Duodenal mucosa (tissue), 2 donors: ENCODE results near the gene PPP4R2.

Source experiments
- H3K27ac ChIP-seq: one replicate; pipeline ENCODE4 v1.7.0; 2013; ENCODE audit warnings: low read depth, low read length
- H3K27me3 ChIP-seq, 2 donors: one replicate each; pipeline ENCODE4 v1.7.0; 2013; ENCODE audit warnings: low read length in 2 of 2, control low read depth in 1 of 2; ENCODE audit not compliant: insufficient read depth in 2 of 2, control insufficient read depth in 1 of 2
- H3K36me3 ChIP-seq, 2 donors: one replicate each; pipeline ENCODE4 v1.7.0; 2013; ENCODE audit warnings: low read length in 2 of 2, control low read depth in 1 of 2; ENCODE audit not compliant: insufficient read depth in 2 of 2, control insufficient read depth in 1 of 2
- H3K4me1 ChIP-seq, 2 donors: one replicate each; pipeline ENCODE4 v1.7.0; 2013; ENCODE audit warnings: low read length in 2 of 2, control low read depth in 1 of 2; ENCODE audit not compliant: insufficient read depth in 2 of 2, control insufficient read depth in 1 of 2
- H3K4me3 ChIP-seq, 2 donors: one replicate each; pipeline ENCODE4 v1.7.0; 2013; ENCODE audit warnings: low read length in 2 of 2, low read depth in 1 of 2
- H3K9ac ChIP-seq, 2 donors: one replicate each; pipeline ENCODE4 v1.7.0; 2013; ENCODE audit warnings: low read length in 2 of 2, low read depth in 1 of 2
- H3K9me3 ChIP-seq, 2 donors: one replicate each; pipeline ENCODE4 v1.7.0; 2013; ENCODE audit warnings: low read length in 2 of 2, control low read depth in 1 of 2; ENCODE audit not compliant: control insufficient read depth in 1 of 2

Gene PPP4R2

DNA sequence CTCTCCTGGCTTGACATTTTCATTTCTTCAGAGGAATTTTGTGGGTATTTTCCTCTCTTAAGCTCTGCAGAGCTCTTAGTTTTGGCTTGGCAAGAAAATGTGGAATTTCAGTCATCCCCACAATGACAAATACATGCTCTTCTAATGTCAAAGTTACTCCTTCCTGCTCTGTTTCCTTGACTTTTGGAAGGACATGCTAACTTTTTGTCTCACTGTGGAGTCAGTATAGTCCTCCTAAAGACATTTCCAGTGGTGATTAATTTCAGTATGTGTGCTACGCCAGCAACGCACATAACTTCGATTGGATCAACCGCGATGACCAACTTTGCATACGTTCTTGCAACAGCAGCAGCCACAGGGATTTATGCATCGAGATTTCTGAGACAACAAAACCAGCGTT, 78.2 kb downstream of the PPP4R2 start:
- Histone ChIP-seq H3K36me3 (no peaks in the 10 kb centered on the region), H3K9me3 (no peaks in the 10 kb centered on the region), H3K4me3 (no peak overlapping the region), H3K9ac (no peak overlapping the region), H3K4me1 (no peaks in the 10 kb centered on the region), H3K27ac (no peak overlapping the region), H3K27me3 (no peaks in the 10 kb centered on the region)

- Histone ChIP-seq H3K9ac (no peak overlapping the region), H3K27me3 (no peaks in the 10 kb centered on the region), H3K36me3 (no peaks in the 10 kb centered on the region), H3K27ac (no peak overlapping the region), H3K4me3 (no peak overlapping the region), H3K9me3 (no peaks in the 10 kb centered on the region), H3K4me1 (no peaks in the 10 kb centered on the region)
These were observed 83.8 kb downstream of the PPP4R2 start for GRCh38 chr3:73080216-73080966.

DNA sequence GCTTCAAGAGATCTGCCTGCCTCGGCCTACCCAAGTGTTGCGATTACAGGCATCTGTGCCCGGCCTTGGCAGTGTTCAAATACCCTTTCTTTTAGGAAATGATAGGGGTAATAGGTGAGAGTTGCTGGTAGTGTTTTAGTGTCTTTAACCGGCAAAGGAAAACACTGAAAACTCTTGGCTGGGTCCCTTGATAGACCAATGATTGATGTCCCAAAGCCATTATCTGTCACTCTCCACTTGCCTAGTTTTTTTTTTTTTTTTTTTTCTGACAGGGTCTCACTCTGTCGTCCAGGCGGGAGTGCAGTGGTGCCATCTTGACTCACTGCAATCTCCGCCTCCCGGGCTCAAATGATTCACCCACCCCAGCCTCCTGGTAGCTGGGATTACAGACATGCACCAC, 84.5 kb downstream of the PPP4R2 start:
- H3K4me3 ChIP-seq, result no peak overlapping the region
- no peaks in the 10 kb centered on the region for H3K4me1 ChIP-seq
- H3K9me3 ChIP-seq, result no peaks in the 10 kb centered on the region
- H3K27ac ChIP-seq, result no peak overlapping the region
- H3K27me3 ChIP-seq, result no peaks in the 10 kb centered on the region
- no peaks in the 10 kb centered on the region for H3K36me3 ChIP-seq
- no peak overlapping the region for H3K9ac ChIP-seq

DNA sequence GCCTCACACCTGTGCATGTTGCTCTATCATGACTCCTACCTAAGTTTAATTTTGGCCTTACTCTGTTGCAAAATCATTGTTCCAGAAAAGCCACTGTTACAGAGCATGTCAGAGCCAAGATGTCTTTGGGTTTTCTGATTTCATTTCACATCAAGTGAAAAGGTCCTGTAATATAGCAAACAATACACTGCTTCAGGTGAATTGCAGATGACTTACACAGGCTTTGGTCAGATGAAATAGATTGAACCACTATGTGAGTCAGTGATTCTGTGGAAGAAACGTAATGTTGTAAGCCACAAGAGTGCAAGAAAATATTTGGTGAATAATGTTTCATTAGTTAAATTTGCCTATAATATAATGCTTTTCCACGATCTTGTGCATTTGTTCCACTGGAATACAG, 87.6 kb downstream of the PPP4R2 start:
- Histone ChIP-seq H3K9ac (no peak overlapping the region), H3K4me3 (no peak overlapping the region), H3K27me3 (no peaks in the 10 kb centered on the region), H3K4me1 (no peaks in the 10 kb centered on the region), H3K27ac (no peak overlapping the region), H3K9me3 (no peaks in the 10 kb centered on the region), H3K36me3 (no peaks in the 10 kb centered on the region)

DNA sequence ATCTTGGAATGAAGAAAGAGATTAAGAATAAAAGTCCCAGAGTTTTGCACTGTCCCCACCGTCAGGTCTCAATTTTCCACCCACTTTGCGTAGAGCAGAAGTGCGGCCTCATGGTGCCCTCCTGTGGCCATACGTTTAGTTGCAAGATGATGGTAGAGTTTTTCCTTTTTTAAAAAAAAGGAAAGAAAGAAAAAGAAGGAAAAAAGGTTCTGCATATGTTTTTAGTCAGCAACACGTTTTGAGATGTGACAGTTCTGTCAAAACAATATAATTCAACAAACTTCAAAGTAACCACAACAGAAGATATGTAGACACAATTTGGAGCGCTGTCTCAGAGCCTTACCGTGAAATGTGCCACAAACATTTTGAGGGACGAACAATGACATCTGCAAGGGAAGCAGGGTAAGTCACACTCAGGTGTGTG, 89.5 kb downstream of the PPP4R2 start:
- no peak overlapping the region for H3K9ac ChIP-seq

GRCh38 chr3:73094129-73094528, 97.5 kb downstream of the PPP4R2 start:
- H3K27ac ChIP-seq, result no peak overlapping the region
- H3K36me3 ChIP-seq, result no peaks in the 10 kb centered on the region
- H3K4me1 ChIP-seq, result no peaks in the 10 kb centered on the region
- no peak overlapping the region for H3K9ac ChIP-seq
- H3K9me3 ChIP-seq, result peaks cover 0 to 3% of the 10 kb centered on the region in 2 donors
- H3K27me3 ChIP-seq, result no peaks in the 10 kb centered on the region
- H3K4me3 ChIP-seq, result no peak overlapping the region

More for the DNA sequence above, 89.5 kb downstream of the PPP4R2 start:
- no peak overlapping the region for H3K27ac ChIP-seq
- H3K4me3 ChIP-seq, result no peak overlapping the region
- H3K4me1 ChIP-seq, result no peaks in the 10 kb centered on the region
- H3K36me3 ChIP-seq, result no peaks in the 10 kb centered on the region
- H3K9me3 ChIP-seq, result no peaks in the 10 kb centered on the region
- no peaks in the 10 kb centered on the region for H3K27me3 ChIP-seq

DNA sequence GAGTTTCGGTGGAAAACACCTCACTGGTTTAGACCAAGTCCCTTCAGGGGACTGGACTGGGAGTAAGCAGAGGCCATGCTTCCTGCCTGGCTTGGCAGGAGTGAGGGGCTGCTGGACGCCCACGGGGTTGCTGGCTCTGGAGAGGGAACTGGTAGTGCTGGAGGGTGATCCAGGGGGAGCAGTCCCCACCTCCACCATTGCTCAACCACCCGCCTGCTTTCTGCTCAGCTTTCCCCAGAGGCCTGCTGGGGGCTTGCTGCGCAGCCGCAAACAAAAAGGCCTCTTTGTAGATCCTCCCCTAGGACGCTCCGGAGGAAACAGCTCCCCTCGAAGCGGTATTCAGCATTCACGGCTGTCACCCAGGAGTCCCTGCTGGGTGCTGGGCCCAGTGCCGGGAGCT, 98.3 kb downstream of the PPP4R2 start:
- H3K9ac ChIP-seq, result no peak overlapping the region

GRCh38 chr3:73096169-73096568, 99.6 kb downstream of the PPP4R2 start:
- no peaks in the 10 kb centered on the region for H3K36me3 ChIP-seq
- H3K27me3 ChIP-seq, result no peaks in the 10 kb centered on the region
- H3K27ac ChIP-seq, result no peak overlapping the region
- no peak overlapping the region for H3K4me3 ChIP-seq
- H3K9ac ChIP-seq, result no peak overlapping the region
- H3K4me1 ChIP-seq, result peaks cover 0 to 1% of the 10 kb centered on the region in 2 donors
- peaks cover 0 to 3% of the 10 kb centered on the region in 2 donors for H3K9me3 ChIP-seq

More for the DNA sequence above, 98.3 kb downstream of the PPP4R2 start:
- Histone ChIP-seq H3K36me3 (no peaks in the 10 kb centered on the region), H3K9me3 (peaks cover 0 to 3% of the 10 kb centered on the region in 2 donors), H3K4me3 (no peak overlapping the region), H3K27me3 (no peaks in the 10 kb centered on the region), H3K4me1 (no peaks in the 10 kb centered on the region), H3K27ac (no peak overlapping the region)

DNA sequence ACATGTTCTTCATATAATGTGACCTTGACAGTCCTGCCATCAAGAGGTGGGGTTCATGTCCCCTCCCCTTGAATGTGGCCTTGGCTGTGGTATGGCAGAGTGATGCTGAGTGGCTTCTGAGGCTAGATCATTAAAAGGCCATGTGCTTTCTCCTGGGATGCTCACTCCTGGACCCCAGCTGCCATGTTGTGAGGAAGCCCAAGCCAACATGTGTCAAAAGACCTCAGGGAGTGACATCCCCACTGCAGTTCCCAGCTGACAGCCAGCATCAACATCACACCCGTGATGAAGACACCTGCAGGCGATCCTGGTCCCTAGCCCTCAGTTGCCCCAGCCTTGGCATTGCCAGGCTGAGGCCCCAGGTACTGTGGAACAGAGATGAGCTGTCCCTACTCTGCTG, 101.4 kb downstream of the PPP4R2 start:
- Histone ChIP-seq H3K9ac (no peak overlapping the region), H3K4me1 (peaks cover 0 to 4% of the 10 kb centered on the region in 2 donors), H3K27me3 (no peaks in the 10 kb centered on the region), H3K9me3 (peaks cover 0 to 3% of the 10 kb centered on the region in 2 donors), H3K4me3 (no peak overlapping the region), H3K36me3 (no peaks in the 10 kb centered on the region), H3K27ac (no peak overlapping the region)

DNA sequence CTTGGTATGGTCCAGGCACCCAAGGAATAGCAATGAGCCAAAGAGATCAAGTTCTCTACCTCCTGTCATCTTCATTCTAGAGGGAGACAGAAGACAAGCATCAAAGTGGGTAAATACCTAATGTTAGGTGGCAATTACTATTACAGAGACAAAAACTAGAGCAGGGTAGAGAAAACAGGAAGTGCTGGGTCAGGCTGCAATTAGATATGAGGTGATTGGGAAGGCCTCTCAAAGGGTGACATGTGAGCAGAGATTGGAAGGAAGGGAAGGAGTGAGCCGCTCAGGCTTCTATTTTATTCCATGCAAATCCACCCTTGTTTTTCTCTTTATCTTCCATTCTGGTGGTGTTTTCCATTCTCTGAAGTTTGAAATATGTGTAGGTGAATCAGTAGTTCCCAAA, 102.3 kb downstream of the PPP4R2 start:
- H3K36me3 ChIP-seq, result no peaks in the 10 kb centered on the region
- no peak overlapping the region for H3K27ac ChIP-seq
- H3K9ac ChIP-seq, result no peak overlapping the region
- H3K27me3 ChIP-seq, result no peaks in the 10 kb centered on the region
- H3K9me3 ChIP-seq, result peaks cover 0 to 3% of the 10 kb centered on the region in 2 donors
- H3K4me3 ChIP-seq, result no peak overlapping the region
- peaks cover 0 to 4% of the 10 kb centered on the region in 2 donors for H3K4me1 ChIP-seq
